HepG2 (cell line): ENCODE data around the gene GALNT10. TPM values are rescaled to one million over a fixed set of nuclear protein-coding genes. Genes with fewer than 3 reads are reported as not detected.

ENCODE experiments used
- ASH2L ChIP-seq: fragments of 300-600, 200-600 bp; sonication (generic); IDR thresholded peaks from 2 replicates; pipeline ENCODE4 v1.7.0; 2017; ENCODE audit warnings: low read depth, mild to moderate bottlenecking, moderate library complexity, mixed read lengths, low read length; ENCODE audit not compliant: insufficient read length
- BRD4 ChIP-seq: sonication (generic); formaldehyde crosslinking; IDR thresholded peaks from 2 replicates; pipeline ENCODE4 v1.4.0; 2020; ENCODE audit warnings: missing genetic modification reagents
- CREM ChIP-seq, 2 experiments: sonication (generic) in 1 of 2; formaldehyde crosslinking in 1 of 2; IDR thresholded peaks; 2 replicates each; pipeline versions ENCODE4 v1.4.0 to v1.6.1; 2016 to 2020; ENCODE audit warnings: antibody characterized with exemption in 1 of 2, mild to moderate bottlenecking in 1 of 2, missing genetic modification reagents in 1 of 2
- EHMT2 ChIP-seq: fragments of 200-600 bp; sonication (generic); IDR thresholded peaks from 2 replicates; pipeline ENCODE4 v1.7.0; 2017; ENCODE audit warnings: antibody characterized with exemption, low read depth, low read length, borderline replicate concordance
- HINFP ChIP-seq: sonication (generic); formaldehyde crosslinking; IDR thresholded peaks from 2 replicates; pipeline ENCODE4 v1.4.0; 2020; ENCODE audit warnings: low read depth, mild to moderate bottlenecking, missing genetic modification reagents
- IRF2 ChIP-seq: IDR thresholded peaks from 2 replicates; pipeline ENCODE4 v1.6.1; 2018; ENCODE audit warnings: missing genetic modification reagents, missing compliant biosample characterization
- KMT2A ChIP-seq: sonication (generic); formaldehyde crosslinking; IDR thresholded peaks from 2 replicates; pipeline ENCODE4 v1.4.0; 2020; ENCODE audit warnings: missing genetic modification reagents
- NFYC ChIP-seq: IDR thresholded peaks from 2 replicates; pipeline ENCODE4 v1.6.1; 2016; ENCODE audit warnings: missing genetic modification reagents, missing compliant biosample characterization
- NR0B2 ChIP-seq: sonication (generic); formaldehyde crosslinking; IDR thresholded peaks from 2 replicates; pipeline ENCODE4 v1.4.0; 2020; ENCODE audit warnings: mild to moderate bottlenecking, missing genetic modification reagents
- ONECUT2 ChIP-seq: sonication (generic); formaldehyde crosslinking; IDR thresholded peaks from 2 replicates; pipeline ENCODE4 v1.4.0; 2020; ENCODE audit warnings: missing genetic modification reagents
- POLR2A ChIP-seq, 2 experiments: IDR thresholded peaks; 2 replicates each; pipeline ENCODE4 v1.6.1; 2011; ENCODE audit warnings: low read depth in 2 of 2, low read length in 2 of 2, mild to moderate bottlenecking in 1 of 2, moderate library complexity in 1 of 2; ENCODE audit not compliant: insufficient read depth in 1 of 2
- SP5 ChIP-seq: IDR thresholded peaks from 2 replicates; pipeline ENCODE4 v1.6.1; 2016; ENCODE audit warnings: low read depth, borderline replicate concordance
- TBP ChIP-seq: sonication (generic); formaldehyde crosslinking; IDR thresholded peaks from 2 replicates; pipeline ENCODE4 v1.5.0; 2020; ENCODE audit warnings: missing genetic modification reagents
- ZEB1 ChIP-seq: IDR thresholded peaks from 2 replicates; pipeline ENCODE4 v1.6.1; 2012; ENCODE audit warnings: mild to moderate bottlenecking, low read depth, inconsistent platforms; ENCODE audit not compliant: insufficient replicate concordance
- ZFYVE20 ChIP-seq: sonication (generic); formaldehyde crosslinking; IDR thresholded peaks from 2 replicates; pipeline ENCODE4 v1.8.0; 2023; ENCODE audit warnings: low read depth, mild to moderate bottlenecking, moderate library complexity, missing genetic modification reagents, borderline replicate concordance
- ZKSCAN8 ChIP-seq: IDR thresholded peaks from 2 replicates; pipeline ENCODE4 v1.6.1; 2016; ENCODE audit warnings: borderline replicate concordance, missing genetic modification reagents, missing compliant biosample characterization
- ZNF225 ChIP-seq: sonication (generic); formaldehyde crosslinking; IDR thresholded peaks from 2 replicates; pipeline ENCODE4 v1.4.0; 2020; ENCODE audit warnings: mild to moderate bottlenecking, missing genetic modification reagents
- ZNF235 ChIP-seq: sonication (generic); formaldehyde crosslinking; IDR thresholded peaks from 2 replicates; pipeline ENCODE4 v1.8.1; 2023; ENCODE audit warnings: mild to moderate bottlenecking, missing genetic modification reagents, borderline replicate concordance
- ZNF329 ChIP-seq: sonication (generic); formaldehyde crosslinking; IDR thresholded peaks from 2 replicates; pipeline ENCODE4 v1.9.0; 2021; ENCODE audit warnings: low read depth, mild to moderate bottlenecking, missing genetic modification reagents
- ZNF350 ChIP-seq: sonication (generic); formaldehyde crosslinking; IDR thresholded peaks from 2 replicates; pipeline ENCODE4 v1.4.0; 2020; ENCODE audit warnings: mild to moderate bottlenecking, low read depth, missing genetic modification reagents, borderline replicate concordance
- ZNF484 ChIP-seq: sonication (generic); formaldehyde crosslinking; IDR thresholded peaks from 2 replicates; pipeline ENCODE4 v1.5.1; 2020; ENCODE audit warnings: mild to moderate bottlenecking, low read depth, missing genetic modification reagents, borderline replicate concordance
- ZNF512 ChIP-seq: sonication (generic); formaldehyde crosslinking; IDR thresholded peaks from 2 replicates; pipeline ENCODE4 v1.4.0; 2020; ENCODE audit warnings: mild to moderate bottlenecking, missing genetic modification reagents
- ZNF549 ChIP-seq: sonication (generic); formaldehyde crosslinking; IDR thresholded peaks from 2 replicates; pipeline ENCODE4 v1.5.0; 2020; ENCODE audit warnings: missing genetic modification reagents
- ZNF563 ChIP-seq: sonication (generic); formaldehyde crosslinking; IDR thresholded peaks from 2 replicates; pipeline ENCODE4 v1.8.0; 2022; ENCODE audit warnings: mild to moderate bottlenecking, moderate library complexity, missing genetic modification reagents
- ZNF576 ChIP-seq: sonication (generic); formaldehyde crosslinking; IDR thresholded peaks from 2 replicates; pipeline ENCODE4 v1.4.0; 2020; ENCODE audit warnings: mild to moderate bottlenecking, missing genetic modification reagents
- ZNF749 ChIP-seq: sonication (generic); formaldehyde crosslinking; IDR thresholded peaks from 2 replicates; pipeline ENCODE4 v1.8.0; 2022; ENCODE audit warnings: mild to moderate bottlenecking, missing genetic modification reagents, moderate library complexity, borderline replicate concordance
- ZNF790 ChIP-seq: sonication (generic); formaldehyde crosslinking; IDR thresholded peaks from 2 replicates; pipeline ENCODE4 v1.8.0; 2022; ENCODE audit warnings: missing genetic modification reagents, mild to moderate bottlenecking, borderline replicate concordance
- polyA plus RNA-seq, 8 experiments: library from polyadenylated mRNA; depleted of rRNA in 3 of 8; stranded (reverse) in 7 of 8; unstranded in 1 of 8; fragments of >200 nt; fragmentation: Illumina TruSeq in 4 of 8; extraction: Trizol in 4 of 8; gene quantifications; 2 replicates each; pipeline versions ENCODE4 v1.2.1 to v1.2.3, GENCODE V29; 2011 to 2016; ENCODE audit warnings: low read depth in 4 of 8, missing spikeins in 1 of 8, mixed read lengths in 1 of 8; ENCODE audit not compliant: insufficient read depth in 1 of 8
- total RNA-seq, 5 experiments: library from RNA; depleted of rRNA; stranded (reverse); fragments of >200 nt; fragmentation: Illumina TruSeq; extraction: Trizol; gene quantifications; 2 replicates each; pipeline ENCODE4 v1.2.3, GENCODE V29; 2016; ENCODE audit warnings: low read depth in 1 of 5

Gene GALNT10
- total and polyA plus RNA-seq, 2 of the 13 experiments (the other 11 are each of a cell fraction or from before 2014, with no cell fraction given), result 8.1 to 11.2 TPM

- TF ChIP-seq SP5 (CRISPR knock-in tag), result no peak
- TF ChIP-seq POLR2A (IDR thresholded peaks at IDR 0.05; ENCODE audit: insufficient read depth in 1 of 2, low read depth in 2 of 2, low read length in 2 of 2), result peak in 1 of 2 experiments; percentile 46; a peak in 1 of 4 replicates
- no peak for TF ChIP-seq ZNF484 (CRISPR knock-in tag)
- TF ChIP-seq NR0B2 (CRISPR knock-in tag), result no peak
- no peak for TF ChIP-seq NFYC (CRISPR knock-in tag)
- TF ChIP-seq KMT2A (CRISPR knock-in tag), result no peak
- peak; percentile 32; the same call in 1 of the 2 replicates for TF ChIP-seq ZNF563 (CRISPR knock-in tag)
- no peak for TF ChIP-seq ZNF549 (CRISPR knock-in tag)
- no peak for TF ChIP-seq ZNF225
- peak; percentile 31; the same call in 1 of the 2 replicates for TF ChIP-seq ZNF576 (CRISPR knock-in tag)
- no peak for TF ChIP-seq ONECUT2
- no peak for TF ChIP-seq ZEB1
- TF ChIP-seq ZNF329 (CRISPR knock-in tag), result no peak; the same call in 1 of the 2 replicates
- TF ChIP-seq EHMT2, result no peak
- no peak for TF ChIP-seq ZNF512 (CRISPR knock-in tag)
- TF ChIP-seq TBP (CRISPR knock-in tag), result no peak
- TF ChIP-seq ZKSCAN8 (CRISPR knock-in tag), result no peak
- no peak; the same call in 1 of the 2 replicates for TF ChIP-seq ZNF350 (CRISPR knock-in tag)
- no peak for TF ChIP-seq HINFP
- TF ChIP-seq CREM (IDR thresholded peaks at IDR 0.05), result no peak
- no peak for TF ChIP-seq CREM (CRISPR knock-in tag; IDR thresholded peaks at IDR 0.05)
- TF ChIP-seq ZNF235 (CRISPR knock-in tag), result no peak
- TF ChIP-seq ASH2L, result peak; percentile 27
- TF ChIP-seq BRD4 (CRISPR knock-in tag), result no peak
- no peak for TF ChIP-seq ZNF749 (CRISPR knock-in tag)
- TF ChIP-seq ZFYVE20, result no peak
- TF ChIP-seq IRF2, result no peak
- TF ChIP-seq ZNF790 (CRISPR knock-in tag), result no peak
These were observed 526 bp upstream of the GALNT10 start (continued) for GRCh38 chr5:154189819-154190594.
